AG09319 (cell line): ENCODE measurements around the gene DOC2B.
"Not testable (repeated sequence)": the region's sequence is repeated elsewhere in the genome, so short reads cannot be mapped to it uniquely, and the experiment has no call there.

Experiments
- DNase-seq: peaks from one replicate; pipeline ENCODE4 v3.0.0-alpha.2; 2010; ENCODE audit warnings: low read depth; ENCODE audit errors: extremely low read depth
- TF ChIP-seq, protein P1 (sequence below): IDR thresholded peaks from 2 replicates; pipeline ENCODE4 v1.5.1; 2011; ENCODE audit warnings: low read depth, mild to moderate bottlenecking, inconsistent platforms, low read length, moderate library complexity

DOC2B gene

DNA sequence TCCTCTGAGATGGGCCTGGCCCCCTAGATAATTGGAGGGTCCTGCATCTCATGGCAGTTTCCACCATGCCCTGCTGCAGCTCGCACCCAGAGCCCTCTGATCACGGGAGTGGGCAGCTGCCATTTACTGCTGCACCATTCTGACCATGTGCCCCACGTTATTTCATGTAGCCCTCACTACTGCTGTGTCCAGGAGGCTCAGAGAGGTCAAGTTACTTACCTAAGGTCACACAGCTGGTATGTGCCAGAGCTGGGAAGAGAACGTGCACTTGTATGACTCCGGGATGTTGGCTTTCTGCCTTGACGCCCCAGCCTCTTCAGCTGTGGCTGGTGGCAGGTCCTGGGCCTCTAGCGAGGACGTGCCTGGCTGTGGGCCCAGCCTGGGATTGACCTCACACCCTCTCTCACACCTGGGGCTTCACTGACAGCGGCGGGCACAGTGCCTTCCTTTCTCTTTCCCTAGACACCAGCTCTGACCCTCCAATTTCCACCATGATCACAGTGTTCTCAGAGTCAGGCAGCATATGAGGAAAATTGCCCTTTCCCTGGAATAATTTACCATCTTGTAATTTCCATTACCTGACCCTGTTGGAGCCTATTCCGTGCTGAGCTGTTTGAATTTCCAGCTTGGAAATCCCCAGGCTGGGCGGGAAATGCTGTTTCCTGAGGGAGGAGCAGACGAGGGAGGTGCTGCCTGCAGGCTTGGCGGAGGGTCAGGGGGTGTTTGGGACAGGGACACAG, 18.5 kb upstream of the DOC2B start:
- DNase-seq: no peak
- TF ChIP-seq, protein P1, sequence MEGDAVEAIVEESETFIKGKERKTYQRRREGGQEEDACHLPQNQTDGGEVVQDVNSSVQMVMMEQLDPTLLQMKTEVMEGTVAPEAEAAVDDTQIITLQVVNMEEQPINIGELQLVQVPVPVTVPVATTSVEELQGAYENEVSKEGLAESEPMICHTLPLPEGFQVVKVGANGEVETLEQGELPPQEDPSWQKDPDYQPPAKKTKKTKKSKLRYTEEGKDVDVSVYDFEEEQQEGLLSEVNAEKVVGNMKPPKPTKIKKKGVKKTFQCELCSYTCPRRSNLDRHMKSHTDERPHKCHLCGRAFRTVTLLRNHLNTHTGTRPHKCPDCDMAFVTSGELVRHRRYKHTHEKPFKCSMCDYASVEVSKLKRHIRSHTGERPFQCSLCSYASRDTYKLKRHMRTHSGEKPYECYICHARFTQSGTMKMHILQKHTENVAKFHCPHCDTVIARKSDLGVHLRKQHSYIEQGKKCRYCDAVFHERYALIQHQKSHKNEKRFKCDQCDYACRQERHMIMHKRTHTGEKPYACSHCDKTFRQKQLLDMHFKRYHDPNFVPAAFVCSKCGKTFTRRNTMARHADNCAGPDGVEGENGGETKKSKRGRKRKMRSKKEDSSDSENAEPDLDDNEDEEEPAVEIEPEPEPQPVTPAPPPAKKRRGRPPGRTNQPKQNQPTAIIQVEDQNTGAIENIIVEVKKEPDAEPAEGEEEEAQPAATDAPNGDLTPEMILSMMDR: no peak

DNA sequence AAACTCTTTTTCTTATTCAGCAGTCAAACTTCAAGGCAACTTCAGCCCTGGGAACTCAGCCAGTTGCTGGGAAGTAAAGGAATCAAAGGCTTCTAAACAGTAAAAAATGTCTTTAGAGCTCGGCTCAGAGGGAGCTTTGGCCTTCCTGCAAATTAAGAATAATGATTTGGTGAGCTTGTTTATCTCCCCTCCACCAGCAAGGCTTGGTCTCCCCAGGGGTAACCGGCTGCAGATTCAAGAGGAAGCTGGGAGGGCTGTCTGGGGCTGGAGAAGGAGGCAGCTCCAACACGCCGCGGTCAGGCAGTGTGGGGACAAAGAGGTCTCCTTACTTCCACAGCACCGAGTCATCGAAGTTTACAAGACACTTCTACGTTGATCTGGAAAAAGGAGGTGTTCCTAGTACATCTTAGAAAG, 17.7 kb upstream of the DOC2B start:
- DNase-seq: no peak
- TF ChIP-seq, protein P1: no peak

DNA sequence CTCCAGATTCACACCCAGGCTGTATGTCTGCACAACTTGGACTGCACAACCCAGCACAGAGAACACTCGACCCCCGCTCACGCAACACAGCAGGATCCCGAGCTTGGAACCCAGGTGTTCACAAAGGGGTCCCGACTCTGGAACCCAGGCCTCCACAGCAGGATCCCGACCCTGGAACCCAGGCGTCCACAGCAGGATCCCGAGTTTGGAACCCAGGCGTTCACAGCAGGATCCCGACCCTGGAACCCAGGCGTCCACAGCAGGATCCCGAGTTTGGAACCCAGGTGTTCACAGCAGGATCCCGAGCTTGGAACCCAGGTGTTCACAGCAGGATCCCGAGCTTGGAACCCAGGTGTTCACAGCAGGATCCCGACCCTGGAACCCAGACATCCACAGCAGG, 16.8 kb upstream of the DOC2B start:
- DNase-seq: not testable (repeated sequence)

DNA sequence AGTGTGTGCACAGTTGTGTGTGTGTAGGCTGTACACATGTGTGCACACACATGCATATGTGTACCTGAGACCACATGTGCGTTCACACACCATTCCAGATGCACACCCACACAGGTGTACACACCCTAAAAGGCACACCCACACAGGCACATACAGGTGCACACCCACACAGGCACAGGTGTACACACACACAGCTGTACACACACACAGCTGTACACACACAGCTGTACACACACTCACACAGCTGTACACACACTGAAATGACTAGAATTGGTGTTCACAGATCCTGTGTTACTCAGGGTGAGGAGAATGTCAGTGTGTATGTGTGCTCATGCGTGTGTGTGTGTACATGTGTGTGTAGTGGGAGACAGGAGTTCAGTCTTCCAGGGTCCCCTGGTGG, 15.9 kb upstream of the DOC2B start:
- TF ChIP-seq, protein P1: no peak
- DNase-seq: no peak

DNA sequence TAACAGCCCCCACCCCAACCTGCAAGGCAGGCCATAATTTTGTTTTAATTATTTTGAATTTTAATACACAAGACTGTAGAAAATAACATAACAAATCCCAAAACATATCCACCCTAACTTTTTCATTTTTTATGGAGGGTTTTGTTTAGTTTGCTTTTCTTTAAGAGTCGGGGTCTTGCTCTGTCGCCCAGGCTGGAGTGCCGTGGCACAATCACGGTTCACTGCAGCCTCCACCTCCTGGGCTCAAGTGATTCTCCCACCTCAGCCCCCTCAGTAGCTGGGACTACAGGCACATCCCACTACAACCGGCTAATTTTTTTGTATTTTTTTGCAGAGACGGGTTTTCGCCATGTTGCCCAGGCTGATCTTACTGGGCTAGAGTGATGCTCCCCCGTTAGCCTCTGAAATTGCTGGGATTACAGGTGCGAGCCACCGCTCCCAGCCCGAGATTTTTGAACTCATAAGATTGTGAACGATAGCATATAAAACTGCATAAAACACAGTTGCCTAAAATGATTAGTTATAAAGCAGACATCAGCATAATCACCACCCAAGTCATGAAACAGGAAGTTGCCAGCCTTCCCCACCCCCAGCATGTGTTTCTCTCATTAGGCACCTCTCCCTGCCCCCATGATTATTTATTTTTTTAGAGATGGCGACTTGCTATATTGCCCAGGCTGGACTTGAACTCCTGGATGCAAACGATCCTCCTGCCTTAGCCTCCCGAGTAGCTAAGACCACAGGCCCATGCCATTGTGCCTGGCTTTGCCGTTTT, 13.6 kb upstream of the DOC2B start:
- no peak for DNase-seq
- TF ChIP-seq, protein P1: no peak

DNA sequence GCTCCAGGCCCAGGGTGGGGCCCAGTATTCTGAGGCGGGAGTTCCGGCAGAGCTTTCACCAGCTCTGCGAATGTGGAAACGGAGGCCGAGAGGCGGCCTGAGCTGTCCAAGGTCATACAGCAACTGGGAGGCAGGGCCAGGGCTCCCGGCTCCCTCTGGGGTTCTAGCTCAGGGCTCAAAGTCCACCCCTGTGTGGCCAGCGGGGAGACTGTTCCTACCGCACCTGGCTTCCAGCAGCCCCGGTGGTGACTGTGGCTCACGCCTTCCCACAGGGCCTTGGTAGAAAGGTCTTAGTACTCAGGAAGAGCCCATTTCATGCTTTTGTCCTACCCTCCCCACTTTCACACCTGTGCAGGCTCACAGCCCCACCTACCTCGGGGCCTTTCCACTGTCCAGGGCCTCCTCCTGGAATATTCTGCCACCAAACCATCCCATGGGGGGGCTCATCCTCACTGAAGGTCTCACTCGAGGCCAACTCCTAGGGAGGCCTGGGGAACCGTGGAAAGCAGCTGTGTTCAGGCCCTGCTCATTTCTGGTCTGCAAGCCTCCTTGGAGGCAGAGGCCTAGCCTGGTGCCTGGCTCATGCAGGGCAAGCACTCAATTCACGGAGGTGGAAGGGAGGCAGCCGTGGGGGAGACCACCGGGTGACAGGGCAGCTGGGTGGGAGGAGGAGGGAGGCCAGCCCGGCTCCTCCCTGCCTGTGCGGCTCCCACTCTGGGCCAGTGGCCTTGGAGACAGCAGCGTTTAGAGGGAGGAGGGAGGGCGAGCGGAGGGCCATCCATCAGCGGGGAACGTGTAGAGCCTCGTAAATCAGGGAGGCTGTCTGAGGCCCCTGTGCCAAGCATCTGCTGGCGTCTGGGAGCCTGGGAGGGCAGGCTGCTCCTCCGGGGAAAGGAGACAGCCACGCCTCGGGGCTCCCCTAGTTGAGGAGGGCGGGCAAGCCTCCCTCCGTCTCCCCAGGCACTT, 12.7 kb upstream of the DOC2B start:
- DNase-seq: no peak
- TF ChIP-seq, protein P1: no peak

DNA sequence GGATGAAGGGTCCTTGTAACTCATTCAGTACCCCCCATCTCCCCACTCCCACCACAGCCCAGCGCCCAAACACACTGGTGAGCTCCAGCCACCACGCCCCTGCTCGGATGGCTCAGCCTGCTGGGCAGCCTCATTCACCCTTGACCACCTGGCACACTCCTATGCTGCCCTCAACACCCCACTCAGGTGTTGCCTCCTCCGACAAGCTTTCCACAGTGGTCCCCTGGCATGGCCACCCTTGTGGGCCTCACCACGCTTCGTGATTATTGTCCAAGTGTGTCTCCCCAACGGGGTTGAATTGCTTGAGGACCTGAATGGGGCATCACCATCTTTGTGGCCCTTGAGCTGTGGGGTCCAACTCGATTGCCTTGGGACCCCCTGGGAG, 12.0 kb upstream of the DOC2B start:
- TF ChIP-seq, protein P1: no peak
- DNase-seq: no peak
